ENCODE data around the gene MMP17. TPM values are rescaled to one million over a fixed set of nuclear protein-coding genes. Genes with fewer than 3 reads are reported as not detected.

Gene MMP17
- total and polyA plus RNA-seq, 2 donors (not counting 3 experiments of a cell fraction or from before 2014, with no cell fraction given) = 3.6 to 10.8 TPM

- Histone ChIP-seq H3K79me2 (ENCODE audit: control insufficient read depth, insufficient read depth, low read length) (no peaks in the 10 kb centered on the region), H3K27ac (ENCODE audit: insufficient read depth, low read depth, low read length) (no peak overlapping the region), H3K4me1 (ENCODE audit: control insufficient read depth, extremely low read depth, insufficient read depth, low read length) (peaks cover 12% of the 10 kb centered on the region), H2AFZ (ENCODE audit: low read depth, low read length) (no peak overlapping the region), H3K36me3 (ENCODE audit: control insufficient read depth in 2 of 2, extremely low read depth in 1 of 2, insufficient read depth in 2 of 2, low read length in 2 of 2) (no peaks in the 10 kb centered on the region), H3K9me3 (replicated peaks; ENCODE audit: control insufficient read depth, insufficient read depth, low read length) (no peaks in the 10 kb centered on the region), H3K4me3 (replicated peaks in 1 of 3; ENCODE audit: insufficient read depth in 1 of 3, low read depth in 1 of 3, low read length in 3 of 3) (peak overlapping the region in 1 of 3 experiments; percentile 34), H3K9ac (replicated peaks; ENCODE audit: extremely low read depth, insufficient read depth, low read length) (no peak overlapping the region), H3K9me1 (replicated peaks; ENCODE audit: control insufficient read depth, extremely low read depth, insufficient read depth, low read length) (no peaks in the 10 kb centered on the region), H3K27me3 (ENCODE audit: control insufficient read depth in 2 of 2, insufficient read depth in 2 of 2, low read length in 2 of 2) (peaks cover 0 to 6% of the 10 kb centered on the region in 2 experiments), H3K4me2 (ENCODE audit: insufficient read depth, low read length) (peak overlapping the region; percentile 10), H4K20me1 (replicated peaks; ENCODE audit: control insufficient read depth, extremely low read depth, insufficient read depth, low read length) (no peaks in the 10 kb centered on the region)
- no peak for DNase-seq (ENCODE audit: low read depth, low spot score)
- intact Hi-C loops (cut with micrococcal nuclease) (loop anchor here (2.0 kb wide), 2 partner anchors 25 to 75 kb away; no protein-coding TSS in a partner anchor), dilution Hi-C loops (cut with MboI; ENCODE audit: extremely low pct_ligation_motif_present, low sequenced_read_pairs) (no loop called here)
- CTCF ChIA-PET = interaction anchor here (1.6 to 2.6 kb wide), 2 partner anchors 55 to 724 kb away, joined by 4 to 29 read pairs; no protein-coding TSS in a partner anchor
- FAIRE-seq = no peak
- no peak for TF ChIP-seq JUN (IDR thresholded peaks at IDR 0.05; ENCODE audit: borderline replicate concordance, insufficient read depth, insufficient read length, low read depth)
- TF ChIP-seq MYC (IDR thresholded peaks at IDR 0.05; ENCODE audit: low read depth, low read length) = no peak
- no peak for TF ChIP-seq POLR2AphosphoS5 (IDR thresholded peaks at IDR 0.05; ENCODE audit: insufficient read depth, low read depth, low read length)
- TF ChIP-seq FOS (IDR thresholded peaks at IDR 0.05; ENCODE audit: borderline replicate concordance, insufficient read depth, low read length) = no peak
- TF ChIP-seq POLR2A (IDR thresholded peaks at IDR 0.05; ENCODE audit: low read depth, low read length) = no peak
- no peak for TF ChIP-seq GATA2 (IDR thresholded peaks at IDR 0.05; ENCODE audit: insufficient read depth, insufficient read length, low read depth, low read length)
- no peak for TF ChIP-seq EZH2 (IDR thresholded peaks at IDR 0.05; ENCODE audit: borderline replicate concordance, low read depth, low read length, severe bottlenecking)
- TF ChIP-seq MAX (IDR thresholded peaks at IDR 0.05; ENCODE audit: insufficient read depth, insufficient read length) = no peak
- TF ChIP-seq, protein P1, sequence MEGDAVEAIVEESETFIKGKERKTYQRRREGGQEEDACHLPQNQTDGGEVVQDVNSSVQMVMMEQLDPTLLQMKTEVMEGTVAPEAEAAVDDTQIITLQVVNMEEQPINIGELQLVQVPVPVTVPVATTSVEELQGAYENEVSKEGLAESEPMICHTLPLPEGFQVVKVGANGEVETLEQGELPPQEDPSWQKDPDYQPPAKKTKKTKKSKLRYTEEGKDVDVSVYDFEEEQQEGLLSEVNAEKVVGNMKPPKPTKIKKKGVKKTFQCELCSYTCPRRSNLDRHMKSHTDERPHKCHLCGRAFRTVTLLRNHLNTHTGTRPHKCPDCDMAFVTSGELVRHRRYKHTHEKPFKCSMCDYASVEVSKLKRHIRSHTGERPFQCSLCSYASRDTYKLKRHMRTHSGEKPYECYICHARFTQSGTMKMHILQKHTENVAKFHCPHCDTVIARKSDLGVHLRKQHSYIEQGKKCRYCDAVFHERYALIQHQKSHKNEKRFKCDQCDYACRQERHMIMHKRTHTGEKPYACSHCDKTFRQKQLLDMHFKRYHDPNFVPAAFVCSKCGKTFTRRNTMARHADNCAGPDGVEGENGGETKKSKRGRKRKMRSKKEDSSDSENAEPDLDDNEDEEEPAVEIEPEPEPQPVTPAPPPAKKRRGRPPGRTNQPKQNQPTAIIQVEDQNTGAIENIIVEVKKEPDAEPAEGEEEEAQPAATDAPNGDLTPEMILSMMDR (IDR thresholded peaks at IDR 0.05; ENCODE audit: extremely low read depth in 1 of 2, insufficient read depth in 1 of 2, low read depth in 1 of 2, low read length in 2 of 2) = no peak
- no TSS peak for BruUV-seq (replicated peaks)
- POLR2A ChIA-PET = no interaction called here
Observed at GRCh38 chr12:131829356-131829747, 1.2 kb downstream of the MMP17 start.
